ENCODE measurements around the gene FREM3.
A peak's percentile ranks its signal among the peaks of the same experiment; 100 is the strongest.
"Not testable (repeated sequence)": the region's sequence is repeated elsewhere in the genome, so short reads cannot be mapped to it uniquely, and the experiment has no call there.

Gene FREM3

GRCh38 chr4:143538979-143539669 lies 161.4 kb downstream of the FREM3 start:
- TF ChIP-seq CTCF (IDR thresholded peaks at IDR 0.05; ENCODE audit: insufficient read depth, low read depth, low read length, missing control alignments) = no peak
- DNase-seq (ENCODE audit: low read depth) = peak; percentile 26
- H3K4me3 ChIP-seq (ENCODE audit: low read depth, low read length) = no peak overlapping the region

DNA sequence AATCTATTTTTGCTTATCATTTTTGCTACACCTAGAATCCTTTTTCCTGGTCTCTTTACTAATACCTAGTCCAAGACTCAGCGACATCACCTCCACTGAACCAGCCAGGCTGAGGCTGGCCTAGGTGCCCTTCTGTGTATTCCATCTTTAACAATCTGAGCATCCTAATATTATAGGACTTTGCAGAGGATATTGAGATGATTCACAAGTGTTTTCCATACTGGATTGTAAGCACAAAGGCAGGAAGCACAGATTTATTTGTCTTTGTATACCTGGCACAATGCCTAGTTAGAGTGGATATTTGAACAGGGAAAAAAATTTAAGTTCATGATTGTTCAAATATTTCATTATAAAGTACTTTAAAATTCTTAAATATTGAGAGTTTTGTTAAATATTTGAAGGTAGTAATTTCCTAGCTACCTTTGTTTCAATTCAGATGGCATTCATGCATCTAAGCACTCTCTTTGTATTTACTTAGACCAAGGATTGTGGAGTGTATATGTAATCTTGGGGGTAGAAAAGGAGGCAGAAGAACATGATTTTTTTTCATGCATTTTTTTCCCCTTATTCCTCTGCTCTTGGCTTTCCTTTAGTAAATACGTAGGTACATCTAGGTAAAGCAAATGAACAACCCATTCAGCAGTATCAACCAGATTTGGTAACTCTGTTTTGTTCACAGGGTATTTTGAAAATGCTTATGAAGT lies 168.5 kb downstream of the FREM3 start:
- DNase-seq (ENCODE audit: low read depth) = no peak
- no peak for TF ChIP-seq CTCF (IDR thresholded peaks at IDR 0.05; ENCODE audit: insufficient read depth, low read depth, low read length, missing control alignments)

GRCh38 chr4:143531380-143531779 lies 169.1 kb downstream of the FREM3 start:
- H3K4me3 ChIP-seq (ENCODE audit: low read depth, low read length) = no peak overlapping the region
- peak; percentile 26 for TF ChIP-seq CTCF (IDR thresholded peaks at IDR 0.05; ENCODE audit: insufficient read depth, low read depth, low read length, missing control alignments)
- DNase-seq (ENCODE audit: low read depth) = no peak

More for the DNA sequence above, 168.5 kb downstream of the FREM3 start:
- no peak overlapping the region for H3K4me3 ChIP-seq (ENCODE audit: low read depth, low read length)

- DNase-seq (ENCODE audit: low read depth); H3K4me3 ChIP-seq (ENCODE audit: low read depth, low read length): not testable (repeated sequence)
These were observed 172.4 kb downstream of the FREM3 start for GRCh38 chr4:143528046-143528445.

All from GM12865 (cell line).